Tibial nerve (tissue), 4 donors: ENCODE results near the gene IRF3. TPM values are rescaled to one million over a fixed set of nuclear protein-coding genes. Genes with fewer than 3 reads are reported as not detected.

Experiments used
- DNase-seq, 2 donors: peaks; one replicate each; pipeline ENCODE4 v3.0.0-alpha.2; 2019; ENCODE audit warnings: low spot score in 2 of 2
- H3K27ac ChIP-seq, 4 donors: fragments of 200-600 bp; sonication (generic) in 3 of 4; one replicate each; pipeline ENCODE4 v1.5.1; 2017 to 2019; ENCODE audit warnings: mild to moderate bottlenecking in 1 of 4
- H3K27me3 ChIP-seq, 2 donors: fragments of 200-600 bp; sonication (generic) in 1 of 2; one replicate each; pipeline versions ENCODE4 v1.5.1 to v1.6.0; 2017 to 2019
- H3K36me3 ChIP-seq, 3 donors: fragments of 200-600 bp; sonication (generic); one replicate each; pipeline ENCODE4 v1.5.1; 2018 to 2019
- H3K4me1 ChIP-seq, 4 donors: fragments of 200-600 bp; sonication (generic) in 3 of 4; one replicate each; pipeline ENCODE4 v1.5.1; 2017 to 2019
- H3K4me3 ChIP-seq, 4 donors: fragments of 200-600 bp; sonication (generic) in 3 of 4; one replicate each; pipeline ENCODE4 v1.5.1; 2017 to 2019; ENCODE audit warnings: mild to moderate bottlenecking in 1 of 4, moderate library complexity in 1 of 4
- H3K9me3 ChIP-seq, 4 donors: fragments of 200-600 bp; sonication (generic) in 3 of 4; one replicate each; pipeline ENCODE4 v1.5.1; 2017 to 2019
- CTCF ChIP-seq, 5 experiments: fragments of 200-600 bp in 3 of 5; fragments of 450-650 bp in 2 of 5; sonication (generic) in 3 of 5; IDR thresholded peaks; one replicate each; pipeline ENCODE4 v1.5.1; 2016 to 2019; ENCODE audit warnings: antibody characterized with exemption in 5 of 5, mild to moderate bottlenecking in 3 of 5, moderate library complexity in 2 of 5
- EP300 ChIP-seq, 2 donors: sonication (generic); formaldehyde crosslinking; IDR thresholded peaks; one replicate each; pipeline ENCODE4 v1.6.1; 2017; ENCODE audit warnings: antibody characterized with exemption in 2 of 2, mild to moderate bottlenecking in 1 of 2
- POLR2A ChIP-seq, 2 donors: fragments of 450-650 bp; IDR thresholded peaks; one replicate each; pipeline ENCODE4 v1.6.1; 2017; ENCODE audit warnings: antibody characterized with exemption in 2 of 2, mild to moderate bottlenecking in 2 of 2, moderate library complexity in 2 of 2
- WGBS, 2 donors: methylation state at CpG; one replicate each; pipeline ENCODE4 v1.1.5; 2018; 5-methylcytosine and 5-hydroxymethylcytosine counted together
- total RNA-seq, 4 donors: library from RNA; depleted of rRNA; stranded (reverse); fragments of >200 nt; gene quantifications; one replicate each; pipeline ENCODE4 v1.1.0, GENCODE V29; 2016

IRF3 gene
- total RNA-seq, 4 donors from 2014 or later: 41.4 to 85.2 (median 72.4) TPM

- 87 to 93% methylated on average over 7 to 16 of the region's 16 CpGs for WGBS, 2 donors
These were observed 40.3 kb upstream of the IRF3 start for GRCh38 chr19:49705919-49706318.

GRCh38 chr19:49704888-49705642, 39.4 kb upstream of the IRF3 start:
- H3K4me1 ChIP-seq: no peaks in the 10 kb centered on the region
- 82 to 85% methylated on average over 22 of the region's 22 CpGs for WGBS, 2 donors

More at GRCh38 chr19:49705919-49706318, 40.3 kb upstream of the IRF3 start:
- no peaks in the 10 kb centered on the region for H3K9me3 ChIP-seq
- no peak for TF ChIP-seq CTCF (IDR thresholded peaks at IDR 0.05)
- no peak for TF ChIP-seq POLR2A (IDR thresholded peaks at IDR 0.05)
- no peak for TF ChIP-seq EP300 (IDR thresholded peaks at IDR 0.05)
- no peaks in the 10 kb centered on the region for H3K4me1 ChIP-seq
- no peaks in the 10 kb centered on the region for H3K36me3 ChIP-seq
- no peak for DNase-seq
- no peak overlapping the region for H3K4me3 ChIP-seq
- no peak overlapping the region for H3K27ac ChIP-seq
- H3K27me3 ChIP-seq: peaks cover 0 to 16% of the 10 kb centered on the region in 2 donors

GRCh38 chr19:49701271-49701786, 35.7 kb upstream of the IRF3 start:
- peaks cover 0 to 16% of the 10 kb centered on the region in 2 donors for H3K27me3 ChIP-seq
- H3K9me3 ChIP-seq: no peaks in the 10 kb centered on the region
- no peak overlapping the region for H3K27ac ChIP-seq
- H3K4me1 ChIP-seq: no peaks in the 10 kb centered on the region
- TF ChIP-seq EP300 (IDR thresholded peaks at IDR 0.05) (no peak), CTCF (IDR thresholded peaks at IDR 0.05) (no peak), POLR2A (IDR thresholded peaks at IDR 0.05) (no peak)
- no peaks in the 10 kb centered on the region for H3K36me3 ChIP-seq
- H3K4me3 ChIP-seq: no peak overlapping the region
- no peak for DNase-seq
- 29 to 51% methylated on average over 29 to 40 of the region's 40 CpGs for WGBS, 2 donors

More at GRCh38 chr19:49704888-49705642, 39.4 kb upstream of the IRF3 start:
- no peaks in the 10 kb centered on the region for H3K36me3 ChIP-seq
- H3K9me3 ChIP-seq: no peaks in the 10 kb centered on the region
- TF ChIP-seq CTCF (IDR thresholded peaks at IDR 0.05) (no peak), POLR2A (IDR thresholded peaks at IDR 0.05) (no peak), EP300 (IDR thresholded peaks at IDR 0.05) (no peak)
- H3K4me3 ChIP-seq: no peak overlapping the region
- no peak overlapping the region for H3K27ac ChIP-seq
- H3K27me3 ChIP-seq: peaks cover 0 to 16% of the 10 kb centered on the region in 2 donors
- DNase-seq: no peak

- peaks cover 0 to 16% of the 10 kb centered on the region in 2 donors for H3K27me3 ChIP-seq
- H3K27ac ChIP-seq: no peak overlapping the region
- H3K9me3 ChIP-seq: no peaks in the 10 kb centered on the region
- no peak overlapping the region for H3K4me3 ChIP-seq
- no peaks in the 10 kb centered on the region for H3K4me1 ChIP-seq
- TF ChIP-seq EP300 (IDR thresholded peaks at IDR 0.05) (no peak), POLR2A (IDR thresholded peaks at IDR 0.05) (no peak), CTCF (IDR thresholded peaks at IDR 0.05) (no peak)
- DNase-seq: no peak
- WGBS, 2 donors: 46 to 60% methylated on average over 8 to 11 of the region's 11 CpGs
- no peaks in the 10 kb centered on the region for H3K36me3 ChIP-seq
These were observed 34.9 kb upstream of the IRF3 start for GRCh38 chr19:49700563-49700962.

- Histone ChIP-seq H3K27ac (no peak overlapping the region), H3K27me3 (peaks cover 0 to 16% of the 10 kb centered on the region in 2 donors), H3K4me1 (no peaks in the 10 kb centered on the region), H3K4me3 (no peak overlapping the region), H3K36me3 (no peaks in the 10 kb centered on the region), H3K9me3 (no peaks in the 10 kb centered on the region)
- WGBS, 2 donors: 87 to 93% methylated on average over 5 of the region's 5 CpGs
- DNase-seq: no peak
- TF ChIP-seq POLR2A (IDR thresholded peaks at IDR 0.05) (no peak), EP300 (IDR thresholded peaks at IDR 0.05) (no peak), CTCF (IDR thresholded peaks at IDR 0.05) (no peak)
These were observed 33.7 kb upstream of the IRF3 start for GRCh38 chr19:49699364-49699763.
